ENCODE measurements around the gene SLC15A1.

DNA sequence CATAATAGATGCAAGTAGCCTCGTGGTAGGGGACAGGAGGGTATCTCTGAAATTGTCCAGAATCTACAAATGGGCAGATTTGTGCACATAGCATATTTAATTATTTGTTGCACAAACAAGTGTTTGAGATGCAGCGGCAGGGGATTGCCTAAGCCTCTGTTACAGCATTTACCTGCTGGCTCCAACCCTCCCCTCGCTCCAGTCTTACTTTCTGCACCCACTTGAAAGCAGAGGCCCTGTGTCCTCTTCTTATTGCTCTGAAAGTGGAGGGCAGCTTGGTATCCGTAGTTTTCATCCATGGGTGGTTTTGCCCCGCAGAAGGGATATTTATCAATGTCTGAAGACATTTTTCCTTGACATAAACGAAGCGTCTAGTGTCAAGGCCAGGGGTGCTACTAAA, 102.6 kb downstream of the SLC15A1 start:
- TF ChIP-seq CTCF (IDR thresholded peaks at IDR 0.05; ENCODE audit: low read depth, low read length), result no peak
- no peak for TF ChIP-seq POLR2A (IDR thresholded peaks at IDR 0.05; ENCODE audit: extremely low read depth, insufficient read length)
- TF ChIP-seq MAX (IDR thresholded peaks at IDR 0.05; ENCODE audit: low read depth, low read length), result no peak
- no peak for TF ChIP-seq MYC (IDR thresholded peaks at IDR 0.05; ENCODE audit: low read depth, low read length)
